ENCODE measurements around the gene CADM2. TPM values are rescaled to one million over a fixed set of nuclear protein-coding genes. Genes with fewer than 3 reads are reported as not detected.

Gene CADM2
- total RNA-seq, 1 donor: not detected

DNA sequence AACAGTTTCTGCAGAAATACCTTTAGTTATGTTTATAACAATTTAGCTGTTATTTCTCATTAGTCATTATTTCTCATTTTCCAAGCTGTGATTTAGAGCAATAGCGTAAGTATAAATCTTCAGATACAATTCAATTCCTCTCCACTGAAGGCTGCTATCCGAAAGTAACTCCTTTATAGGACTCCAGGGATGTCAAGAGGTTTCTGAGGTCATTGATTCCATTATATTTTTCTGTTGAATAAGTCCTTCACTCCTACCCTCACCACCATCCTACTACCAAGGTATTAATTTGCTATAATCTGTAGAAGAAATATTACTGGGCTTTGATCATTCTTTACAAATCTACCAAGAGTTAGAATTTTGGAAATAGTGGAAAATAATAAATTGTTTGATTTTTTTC is 285.7 kb downstream of the CADM2 start:
- H3K4me1 ChIP-seq (ENCODE audit: insufficient read depth, low read length): no peaks in the 10 kb centered on the region
- no peaks in the 10 kb centered on the region for H3K79me2 ChIP-seq (ENCODE audit: insufficient read depth, low read length)
- H3K27me3 ChIP-seq (ENCODE audit: insufficient read depth, low read length): no peaks in the 10 kb centered on the region
- H4K20me1 ChIP-seq (ENCODE audit: insufficient read depth, low read length): no peaks in the 10 kb centered on the region
- TF ChIP-seq, protein P1, sequence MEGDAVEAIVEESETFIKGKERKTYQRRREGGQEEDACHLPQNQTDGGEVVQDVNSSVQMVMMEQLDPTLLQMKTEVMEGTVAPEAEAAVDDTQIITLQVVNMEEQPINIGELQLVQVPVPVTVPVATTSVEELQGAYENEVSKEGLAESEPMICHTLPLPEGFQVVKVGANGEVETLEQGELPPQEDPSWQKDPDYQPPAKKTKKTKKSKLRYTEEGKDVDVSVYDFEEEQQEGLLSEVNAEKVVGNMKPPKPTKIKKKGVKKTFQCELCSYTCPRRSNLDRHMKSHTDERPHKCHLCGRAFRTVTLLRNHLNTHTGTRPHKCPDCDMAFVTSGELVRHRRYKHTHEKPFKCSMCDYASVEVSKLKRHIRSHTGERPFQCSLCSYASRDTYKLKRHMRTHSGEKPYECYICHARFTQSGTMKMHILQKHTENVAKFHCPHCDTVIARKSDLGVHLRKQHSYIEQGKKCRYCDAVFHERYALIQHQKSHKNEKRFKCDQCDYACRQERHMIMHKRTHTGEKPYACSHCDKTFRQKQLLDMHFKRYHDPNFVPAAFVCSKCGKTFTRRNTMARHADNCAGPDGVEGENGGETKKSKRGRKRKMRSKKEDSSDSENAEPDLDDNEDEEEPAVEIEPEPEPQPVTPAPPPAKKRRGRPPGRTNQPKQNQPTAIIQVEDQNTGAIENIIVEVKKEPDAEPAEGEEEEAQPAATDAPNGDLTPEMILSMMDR (IDR thresholded peaks at IDR 0.05; ENCODE audit: extremely low read depth, low read depth, low read length): no peak
- H3K27ac ChIP-seq (ENCODE audit: low read depth, low read length): no peak overlapping the region
- no peak overlapping the region for H3K4me3 ChIP-seq (ENCODE audit: insufficient read depth, low read length)
- H3K9me3 ChIP-seq (ENCODE audit: low read depth, low read length): peaks cover 2% of the 10 kb centered on the region
- H3K4me2 ChIP-seq (ENCODE audit: insufficient read depth, low read length): no peak overlapping the region
- no peak overlapping the region for H2AFZ ChIP-seq (ENCODE audit: low read length)
- no peaks in the 10 kb centered on the region for H3K36me3 ChIP-seq (ENCODE audit: insufficient read depth, low read length)
- no peak for DNase-seq (ENCODE audit: insufficient read length, low spot score, missing footprints)

DNA sequence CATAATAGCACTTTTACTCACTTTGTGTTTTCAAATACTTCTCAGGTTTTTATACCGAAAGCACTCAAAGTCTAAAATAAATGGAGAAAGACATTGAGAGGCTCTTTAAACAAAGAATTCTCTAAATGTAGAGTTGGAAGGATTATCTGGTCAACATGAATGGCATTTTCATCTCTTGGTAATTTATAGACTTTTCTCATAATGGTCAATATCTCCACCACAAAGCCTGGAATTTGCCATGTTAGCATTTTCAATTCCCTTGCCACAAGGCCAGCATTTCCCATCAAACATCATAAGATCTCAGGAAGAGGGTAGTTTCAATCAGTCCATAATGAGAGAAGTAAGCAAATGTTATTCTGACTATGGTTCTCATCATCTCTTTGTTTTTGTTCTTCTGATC is 293.0 kb downstream of the CADM2 start:
- Histone ChIP-seq H3K27ac (ENCODE audit: low read depth, low read length) (no peak overlapping the region), H3K36me3 (ENCODE audit: insufficient read depth, low read length) (no peaks in the 10 kb centered on the region), H3K4me3 (ENCODE audit: insufficient read depth, low read length) (no peak overlapping the region), H4K20me1 (ENCODE audit: insufficient read depth, low read length) (no peaks in the 10 kb centered on the region), H3K9me3 (ENCODE audit: low read depth, low read length) (no peaks in the 10 kb centered on the region), H3K4me1 (ENCODE audit: insufficient read depth, low read length) (no peaks in the 10 kb centered on the region), H3K4me2 (ENCODE audit: insufficient read depth, low read length) (no peak overlapping the region), H3K79me2 (ENCODE audit: insufficient read depth, low read length) (no peaks in the 10 kb centered on the region), H2AFZ (ENCODE audit: low read length) (no peak overlapping the region), H3K27me3 (ENCODE audit: insufficient read depth, low read length) (no peaks in the 10 kb centered on the region)
- TF ChIP-seq, protein P1 (IDR thresholded peaks at IDR 0.05; ENCODE audit: extremely low read depth, low read depth, low read length): no peak
- DNase-seq (ENCODE audit: insufficient read length, low spot score, missing footprints): no peak

DNA sequence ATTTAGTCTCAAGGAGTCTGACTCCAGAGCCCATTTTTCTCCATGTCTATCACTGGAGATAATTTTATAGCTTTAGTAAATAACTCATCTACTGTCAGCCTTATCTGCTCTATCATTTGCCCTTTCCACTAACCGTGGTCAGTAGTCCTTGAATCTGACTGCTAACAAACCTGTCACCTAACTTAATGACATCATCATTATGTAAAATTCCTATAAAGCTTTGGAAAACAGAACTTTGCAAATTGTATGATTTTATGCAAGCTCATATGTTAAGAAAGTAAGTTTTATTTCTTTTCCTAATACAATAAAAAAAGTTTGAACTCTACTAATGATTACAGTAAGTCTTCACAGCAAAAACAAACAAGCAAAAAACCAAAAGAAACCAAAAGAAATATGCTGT is 293.9 kb downstream of the CADM2 start:
- TF ChIP-seq, protein P1 (IDR thresholded peaks at IDR 0.05; ENCODE audit: extremely low read depth, low read depth, low read length): no peak
- no peak overlapping the region for H3K27ac ChIP-seq (ENCODE audit: low read depth, low read length)
- DNase-seq (ENCODE audit: insufficient read length, low spot score, missing footprints): no peak

DNA sequence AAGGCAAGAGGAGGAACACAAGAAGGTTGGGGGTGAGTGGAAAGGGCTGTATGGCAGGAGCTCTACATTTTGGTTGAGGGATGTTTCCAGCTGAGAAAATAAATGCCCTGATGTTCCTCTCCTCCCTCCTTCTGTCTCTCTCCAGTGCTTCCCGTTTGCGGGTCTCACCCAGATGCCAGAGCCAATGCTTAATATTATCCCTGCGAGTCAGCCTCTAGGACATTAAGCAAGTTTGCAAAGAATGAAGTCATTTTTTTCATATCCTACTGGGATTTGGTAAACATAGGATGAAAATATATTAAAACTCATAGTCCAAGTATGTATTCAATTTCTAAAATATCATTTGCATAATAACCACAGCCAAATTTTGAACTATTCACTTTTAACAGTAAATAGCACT is 295.9 kb downstream of the CADM2 start:
- Histone ChIP-seq H3K4me1 (ENCODE audit: insufficient read depth, low read length) (no peaks in the 10 kb centered on the region), H3K9me3 (ENCODE audit: low read depth, low read length) (no peaks in the 10 kb centered on the region), H3K27ac (ENCODE audit: low read depth, low read length) (no peak overlapping the region), H3K27me3 (ENCODE audit: insufficient read depth, low read length) (no peaks in the 10 kb centered on the region), H3K4me3 (ENCODE audit: insufficient read depth, low read length) (no peak overlapping the region), H3K36me3 (ENCODE audit: insufficient read depth, low read length) (no peaks in the 10 kb centered on the region), H4K20me1 (ENCODE audit: insufficient read depth, low read length) (no peaks in the 10 kb centered on the region), H3K79me2 (ENCODE audit: insufficient read depth, low read length) (no peaks in the 10 kb centered on the region), H3K4me2 (ENCODE audit: insufficient read depth, low read length) (no peak overlapping the region), H2AFZ (ENCODE audit: low read length) (no peak overlapping the region)
- no peak for DNase-seq (ENCODE audit: insufficient read length, low spot score, missing footprints)
- TF ChIP-seq, protein P1 (IDR thresholded peaks at IDR 0.05; ENCODE audit: extremely low read depth, low read depth, low read length): no peak

More for the DNA sequence above, 293.9 kb downstream of the CADM2 start:
- Histone ChIP-seq H2AFZ (ENCODE audit: low read length) (no peak overlapping the region), H3K79me2 (ENCODE audit: insufficient read depth, low read length) (no peaks in the 10 kb centered on the region), H3K27me3 (ENCODE audit: insufficient read depth, low read length) (no peaks in the 10 kb centered on the region), H3K36me3 (ENCODE audit: insufficient read depth, low read length) (no peaks in the 10 kb centered on the region), H3K4me2 (ENCODE audit: insufficient read depth, low read length) (no peak overlapping the region), H3K4me1 (ENCODE audit: insufficient read depth, low read length) (no peaks in the 10 kb centered on the region), H3K9me3 (ENCODE audit: low read depth, low read length) (no peaks in the 10 kb centered on the region), H4K20me1 (ENCODE audit: insufficient read depth, low read length) (no peaks in the 10 kb centered on the region), H3K4me3 (ENCODE audit: insufficient read depth, low read length) (no peak overlapping the region)

Measured in osteoblast (primary cell).